ENCODE measurements around the gene ATAD1.
"Not testable (repeated sequence)": the region's sequence is repeated elsewhere in the genome, so short reads cannot be mapped to it uniquely, and the experiment has no call there.

The ATAD1 gene

DNA sequence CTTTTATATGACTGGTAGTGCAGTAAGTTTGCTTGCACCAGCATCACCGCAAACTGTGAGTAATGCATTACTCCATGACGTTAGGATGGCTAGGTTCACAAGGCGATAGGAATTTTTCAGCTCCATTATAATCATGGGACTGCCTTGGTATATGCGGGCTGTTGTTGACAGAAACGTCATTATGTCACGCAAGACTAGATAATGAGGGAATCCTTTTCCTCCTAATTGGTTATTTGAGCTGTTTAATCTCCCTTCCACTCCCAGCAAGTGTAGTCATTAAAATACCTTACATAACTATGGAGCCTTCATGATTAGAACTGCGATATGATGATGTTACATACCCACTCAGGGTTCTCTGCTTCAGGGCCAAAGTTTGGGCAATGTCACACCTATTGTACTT, 28.0 kb upstream of the ATAD1 start:
- no peak for DNase-seq (ENCODE audit: low spot score)

DNA sequence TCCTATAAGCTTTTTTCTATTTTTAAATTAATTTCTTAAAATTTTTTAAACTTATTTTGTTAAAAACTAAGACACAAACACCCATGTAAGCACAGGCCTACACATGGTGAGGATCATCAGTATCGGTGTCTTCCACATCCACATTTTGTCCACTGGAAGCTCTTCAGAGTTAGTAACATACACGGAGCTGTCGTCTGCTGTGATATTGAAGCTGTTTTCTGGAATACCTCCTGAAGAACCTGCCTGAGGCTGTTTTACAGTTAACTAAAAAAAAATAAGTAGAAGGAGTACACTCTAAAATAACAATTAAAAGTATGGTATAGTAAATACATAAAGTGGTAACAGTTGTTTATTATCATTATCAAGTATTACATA, 27.6 kb upstream of the ATAD1 start:
- no peak for DNase-seq (ENCODE audit: low spot score)

DNA sequence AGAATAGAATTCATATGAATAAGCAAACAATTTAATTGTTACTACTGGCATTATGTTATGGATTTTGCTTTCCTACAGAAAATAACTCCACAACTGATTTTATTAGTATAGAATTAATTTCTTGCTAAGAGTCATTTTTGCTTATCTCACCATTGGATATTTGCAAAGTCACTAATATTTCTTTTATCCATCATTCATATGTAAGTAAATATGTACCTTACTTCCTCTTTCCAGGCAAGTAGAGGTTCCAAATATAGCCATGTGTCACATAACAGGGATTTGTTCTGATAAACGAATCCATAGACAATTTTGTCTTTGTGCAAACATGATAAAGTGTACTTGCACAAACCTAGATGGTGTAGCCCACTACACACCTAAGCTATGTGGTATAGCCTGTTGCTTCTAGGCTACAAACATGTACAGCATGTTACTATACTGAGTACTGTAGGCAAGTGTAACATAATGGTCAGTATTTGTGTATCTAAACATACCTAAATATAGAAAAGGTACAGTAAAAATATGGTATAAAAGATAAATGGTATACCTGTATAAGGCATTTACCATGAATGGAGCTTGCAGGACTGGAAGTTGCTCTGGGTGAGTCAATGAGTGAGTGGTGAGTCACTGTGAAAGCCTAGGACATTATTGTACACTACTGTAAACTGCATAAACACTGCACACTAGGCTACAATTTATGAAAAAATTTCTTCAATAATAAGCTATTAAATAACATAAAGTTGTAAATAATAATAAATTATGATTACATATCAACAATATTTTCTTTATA, 27.0 kb upstream of the ATAD1 start:
- peak; percentile 25 for DNase-seq (ENCODE audit: low spot score)

DNA sequence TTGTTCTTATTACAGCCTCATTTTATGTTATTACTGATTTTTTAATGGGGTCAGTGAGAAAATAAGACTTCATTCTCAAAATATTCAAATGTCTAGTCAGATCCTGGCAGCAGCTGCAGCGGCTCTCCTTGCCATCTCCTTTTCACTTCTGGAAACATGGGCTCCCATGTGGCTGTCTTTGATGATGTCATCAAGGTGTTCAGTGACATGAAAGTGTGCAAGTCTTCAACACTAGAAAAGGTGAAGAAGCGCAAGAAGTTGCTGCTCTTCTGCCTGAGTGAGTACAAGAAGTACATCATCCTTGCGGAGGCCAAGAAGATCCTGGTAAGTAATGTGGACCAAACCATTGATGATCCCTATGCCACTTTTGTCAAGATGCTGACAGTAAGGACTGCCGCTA, 25.7 kb upstream of the ATAD1 start:
- no peak for DNase-seq (ENCODE audit: low spot score)

DNA sequence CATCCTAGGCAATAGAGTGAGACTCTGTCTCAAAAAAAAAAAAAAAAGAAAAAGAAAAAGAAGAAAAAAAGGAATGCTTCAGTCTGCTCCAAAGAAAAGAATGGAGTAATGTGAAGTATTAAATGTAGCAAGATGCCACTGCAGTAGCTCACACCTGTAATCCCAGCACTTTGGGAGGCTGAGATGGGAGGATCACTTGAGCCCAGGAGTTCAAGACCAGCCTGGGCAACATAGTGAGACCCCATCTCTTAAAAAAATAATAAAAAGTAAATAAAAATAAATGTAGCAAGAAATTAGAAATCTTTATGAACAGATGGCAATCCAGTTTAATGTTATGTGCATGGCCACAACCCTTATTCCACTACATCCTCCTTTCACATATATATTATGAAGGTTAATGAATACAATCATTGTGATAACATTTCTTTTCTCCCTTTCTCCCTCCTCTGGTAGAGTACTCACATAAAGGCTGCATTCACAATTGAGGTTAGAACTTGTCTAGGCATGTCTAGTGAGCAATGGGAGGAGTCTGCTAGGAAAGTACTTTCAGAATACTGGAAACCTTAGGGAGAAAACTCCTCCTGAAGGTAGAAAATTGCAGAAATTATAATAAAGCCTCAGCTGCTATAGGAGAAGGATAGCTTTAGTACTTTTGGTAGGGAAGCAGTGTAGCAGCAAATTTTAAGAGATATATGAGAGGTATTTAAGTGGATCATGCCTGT, 24.9 kb upstream of the ATAD1 start:
- DNase-seq (ENCODE audit: low spot score) = no peak

DNA sequence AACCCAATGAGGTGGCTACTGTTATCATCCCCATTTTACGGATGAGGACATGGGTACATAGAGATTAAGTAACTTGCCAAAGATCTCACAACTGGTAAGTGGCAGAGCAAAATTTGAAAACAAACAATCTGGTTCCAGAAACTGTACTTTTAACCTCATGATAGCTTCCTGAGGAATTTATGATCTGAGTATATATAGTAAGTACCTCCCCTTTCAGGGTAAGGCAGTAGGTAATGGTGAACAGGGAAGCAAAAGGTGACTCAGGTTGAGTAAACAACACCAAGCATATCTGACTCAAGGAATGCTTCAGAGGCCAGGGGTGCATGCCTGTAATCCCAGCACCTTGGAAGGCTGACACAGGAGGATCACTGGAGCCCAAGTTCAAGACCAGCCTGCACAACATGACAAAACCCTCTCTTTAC, 24.2 kb upstream of the ATAD1 start:
- DNase-seq (ENCODE audit: low spot score) = no peak

DNA sequence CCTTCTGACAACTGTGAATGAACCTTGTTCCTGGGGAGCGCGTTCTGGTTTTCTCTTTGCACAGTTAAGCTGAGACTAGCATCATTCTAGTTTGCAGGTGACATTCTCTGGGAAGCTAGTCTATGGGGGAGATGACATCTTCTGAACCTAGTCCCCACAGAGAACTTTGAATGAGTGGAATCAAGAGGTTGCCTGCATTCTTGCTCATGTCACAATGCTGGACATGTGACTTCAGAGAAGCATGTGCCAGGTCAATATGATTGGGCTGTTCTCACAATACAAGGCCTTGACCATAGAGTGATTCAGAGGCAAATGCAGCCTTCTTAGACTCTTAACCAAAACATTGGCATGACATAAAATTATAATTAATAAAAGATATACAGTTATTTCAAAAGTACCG, 23.2 kb upstream of the ATAD1 start:
- DNase-seq (ENCODE audit: low spot score) = no peak

DNA sequence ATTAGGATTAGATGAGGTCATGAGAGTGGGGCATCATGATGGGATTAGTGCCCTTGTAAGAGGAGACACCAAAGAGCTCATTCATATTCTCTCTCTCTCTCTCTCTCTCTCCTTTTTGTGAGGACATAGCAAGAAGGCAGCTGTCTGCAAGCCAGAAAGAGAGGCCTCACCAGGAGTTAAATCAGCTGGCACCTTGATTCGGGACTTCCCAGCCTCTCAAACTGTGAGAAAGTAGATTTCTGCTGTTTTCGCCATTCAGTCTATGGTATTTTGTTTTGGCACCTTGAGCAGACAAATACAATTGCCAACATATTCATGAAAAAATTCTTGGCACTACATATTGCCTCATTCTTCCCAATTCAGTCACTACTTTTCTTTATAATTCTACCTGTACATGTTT, 20.6 kb upstream of the ATAD1 start:
- DNase-seq (ENCODE audit: low spot score) = no peak

DNA sequence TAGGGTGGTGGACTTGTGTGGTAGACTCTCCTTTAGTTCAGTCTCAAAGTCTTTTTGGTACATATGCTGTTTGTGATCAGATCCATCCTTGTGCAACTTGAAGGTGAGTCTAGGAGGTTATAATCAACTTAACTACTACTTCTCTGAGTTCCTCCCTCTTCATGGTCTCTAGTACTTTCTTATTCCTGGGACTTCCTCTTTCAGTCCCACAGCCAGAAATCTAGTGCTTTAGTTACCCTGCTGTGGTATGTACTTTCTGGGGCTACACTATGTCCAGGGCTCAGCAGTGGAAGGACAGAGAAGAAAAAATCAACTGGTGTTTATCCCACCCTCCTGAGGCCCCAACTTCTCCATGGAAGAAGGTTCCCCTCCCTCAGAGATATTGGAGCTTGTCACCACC, 19.4 kb upstream of the ATAD1 start:
- DNase-seq (ENCODE audit: low spot score) = no peak

DNA sequence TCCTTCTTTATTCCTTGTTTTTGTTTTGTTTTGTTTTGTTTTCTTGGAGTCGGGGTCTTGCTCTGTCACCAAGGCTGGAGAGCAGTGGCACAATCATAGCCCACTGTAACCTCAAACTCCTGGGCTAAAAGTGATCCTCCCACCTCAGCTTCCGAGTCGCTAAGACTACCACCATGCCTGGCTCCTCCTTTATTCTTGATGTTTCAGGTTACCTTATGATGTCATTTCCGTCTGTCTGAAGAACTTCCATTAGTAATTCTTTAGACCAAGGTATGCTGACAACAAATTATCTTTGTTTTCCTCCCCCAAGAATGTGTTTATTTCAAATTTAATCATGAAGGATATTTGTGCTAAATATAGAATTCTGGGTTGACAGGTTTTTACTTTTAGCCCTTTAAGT, 18.1 kb upstream of the ATAD1 start:
- no peak for DNase-seq (ENCODE audit: low spot score)

DNA sequence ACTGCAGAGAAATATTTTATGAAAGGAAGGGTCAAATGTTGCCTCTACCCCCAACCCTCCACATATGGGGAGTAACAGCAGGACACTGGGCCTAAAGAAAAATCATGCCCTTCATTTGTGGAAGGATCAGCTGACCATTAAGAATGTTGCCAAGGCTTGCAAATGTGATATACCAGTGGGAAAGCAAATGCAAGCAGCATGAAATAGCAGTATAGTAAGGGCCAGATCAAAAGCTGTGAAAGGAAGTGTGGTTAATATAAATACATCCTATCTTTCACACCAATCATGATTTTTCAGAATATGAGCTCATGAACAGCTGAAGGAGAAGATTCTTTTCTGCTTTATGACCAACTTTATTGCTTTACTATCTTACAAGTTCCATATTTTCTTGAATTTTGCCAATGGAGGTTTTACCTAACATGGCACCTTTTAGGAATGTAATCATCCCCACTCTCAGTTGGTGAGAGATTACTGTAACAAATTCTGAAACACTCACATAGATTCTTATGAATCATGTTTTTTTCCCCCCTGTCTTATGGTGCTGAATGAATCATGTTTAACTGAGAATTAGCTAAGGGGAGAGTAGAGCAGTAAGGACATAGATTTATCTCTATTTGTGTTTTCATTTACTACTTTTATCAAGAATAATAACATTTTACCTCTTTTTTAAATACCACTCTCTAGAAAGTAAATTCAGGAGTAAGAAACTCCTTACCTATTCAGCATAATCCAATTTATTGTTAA, 12.1 kb upstream of the ATAD1 start:
- peak; percentile 47 for DNase-seq (ENCODE audit: low spot score)

DNA sequence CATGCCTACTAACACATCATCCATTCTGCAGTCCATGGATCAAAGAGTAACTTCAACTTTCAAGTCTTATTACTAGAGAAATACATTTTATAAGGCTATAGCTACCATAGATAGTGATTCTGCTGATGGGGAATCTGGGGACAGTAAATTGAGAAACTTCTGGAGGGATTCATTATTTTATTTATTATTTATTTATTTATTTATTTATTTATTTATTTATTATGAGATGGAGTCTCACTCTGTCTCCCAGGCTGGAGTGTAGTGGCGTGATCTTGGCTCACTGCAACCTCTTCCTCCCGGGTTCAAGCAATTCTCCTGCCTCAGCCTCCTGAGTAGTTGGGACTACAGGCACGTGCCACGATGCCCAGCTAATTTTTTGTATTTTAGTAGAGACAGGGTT, 11.0 kb upstream of the ATAD1 start:
- DNase-seq (ENCODE audit: low spot score) = not testable (repeated sequence)

DNA sequence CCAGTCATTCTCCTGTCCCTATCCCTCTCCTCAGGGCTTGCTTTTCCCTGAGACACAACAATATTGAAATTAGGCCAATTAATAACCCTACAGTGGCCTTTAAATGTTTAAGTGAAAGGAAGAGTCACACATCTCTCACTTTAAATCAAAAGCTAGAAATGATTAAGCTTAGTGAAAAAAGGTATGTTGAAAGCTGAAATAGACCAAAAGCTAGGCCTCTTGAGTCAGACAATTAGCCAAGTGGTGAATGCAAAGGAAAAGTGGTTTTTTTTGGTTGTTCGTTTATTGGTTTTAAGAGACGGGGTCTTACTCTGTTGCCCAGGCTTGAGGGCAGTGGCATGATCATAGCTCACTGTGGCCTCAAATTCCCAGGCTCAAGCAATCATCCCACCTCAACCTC, 9.7 kb upstream of the ATAD1 start:
- DNase-seq (ENCODE audit: low spot score) = no peak

DNA sequence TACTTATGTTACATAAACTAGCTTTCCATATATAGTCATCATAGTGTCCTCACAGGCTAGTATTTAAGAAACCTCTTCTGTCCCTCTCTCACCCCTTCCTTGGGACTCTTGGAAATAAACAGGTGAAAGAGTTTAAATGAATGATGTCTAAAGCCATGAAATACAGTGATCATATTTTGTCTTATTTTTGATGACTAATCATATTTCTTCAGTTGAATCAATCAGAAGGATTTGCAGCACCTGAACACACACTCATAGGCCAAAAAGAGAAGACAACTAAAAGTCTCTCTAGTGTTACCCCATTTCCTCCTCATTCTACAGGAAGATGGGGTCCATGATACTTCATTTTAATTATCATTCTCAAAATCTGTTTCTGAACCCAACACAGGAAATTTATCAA, 8.6 kb upstream of the ATAD1 start:
- no peak for DNase-seq (ENCODE audit: low spot score)

DNA sequence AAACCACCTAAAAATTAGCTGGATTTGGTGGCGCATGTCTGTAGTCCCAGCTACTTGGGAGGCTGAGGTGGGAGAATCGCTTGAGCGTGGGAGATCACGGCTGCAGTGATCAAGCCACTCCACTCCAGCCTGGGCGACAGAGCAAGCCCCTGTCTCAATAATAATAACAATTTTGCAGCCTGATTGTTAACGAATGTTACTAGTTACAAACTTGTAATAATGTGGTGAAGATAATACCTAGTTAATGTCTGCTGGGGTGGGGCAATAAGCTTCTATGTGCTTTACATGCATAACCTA, 1.2 kb upstream of the ATAD1 start:
- no peak for DNase-seq (ENCODE audit: low spot score)

DNA sequence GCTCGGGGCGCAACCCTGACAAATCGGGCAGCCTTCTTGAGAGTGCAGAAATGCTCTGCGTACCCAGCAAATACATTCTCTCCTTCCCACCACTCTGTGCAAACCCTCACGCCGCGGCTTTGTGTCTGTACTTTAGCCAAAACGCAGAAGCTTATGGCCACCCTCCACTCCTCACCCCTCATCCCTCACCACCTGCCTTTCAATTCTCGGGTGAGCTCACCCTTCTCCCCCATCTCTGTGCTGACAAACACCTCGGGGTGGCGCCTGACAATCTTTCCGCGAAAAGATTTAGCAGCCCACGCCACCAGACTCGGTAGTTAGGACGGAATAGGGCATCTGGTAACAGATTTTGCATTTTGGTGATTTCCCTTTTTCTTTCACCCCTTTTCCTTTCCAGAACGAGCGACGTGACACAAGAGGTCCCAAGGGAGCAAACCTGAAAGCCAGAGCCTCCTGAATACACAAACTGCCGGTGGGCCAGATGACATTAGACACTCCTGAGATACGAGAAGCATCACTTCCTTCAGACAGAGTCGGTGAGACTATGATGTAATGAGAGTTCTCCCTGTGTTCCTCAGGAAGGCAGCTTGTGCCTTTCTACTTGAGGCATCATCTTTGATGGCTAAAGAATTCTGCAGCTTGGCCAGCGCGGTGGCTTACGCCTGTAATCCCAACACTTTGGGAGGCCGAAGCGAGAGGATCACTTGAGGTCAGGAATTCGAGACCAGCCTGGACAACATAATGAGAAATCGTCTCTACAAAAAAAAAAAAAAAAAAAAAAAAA, 671 bp upstream of the ATAD1 start:
- peak; percentile 49 for DNase-seq (ENCODE audit: low spot score)

DNA sequence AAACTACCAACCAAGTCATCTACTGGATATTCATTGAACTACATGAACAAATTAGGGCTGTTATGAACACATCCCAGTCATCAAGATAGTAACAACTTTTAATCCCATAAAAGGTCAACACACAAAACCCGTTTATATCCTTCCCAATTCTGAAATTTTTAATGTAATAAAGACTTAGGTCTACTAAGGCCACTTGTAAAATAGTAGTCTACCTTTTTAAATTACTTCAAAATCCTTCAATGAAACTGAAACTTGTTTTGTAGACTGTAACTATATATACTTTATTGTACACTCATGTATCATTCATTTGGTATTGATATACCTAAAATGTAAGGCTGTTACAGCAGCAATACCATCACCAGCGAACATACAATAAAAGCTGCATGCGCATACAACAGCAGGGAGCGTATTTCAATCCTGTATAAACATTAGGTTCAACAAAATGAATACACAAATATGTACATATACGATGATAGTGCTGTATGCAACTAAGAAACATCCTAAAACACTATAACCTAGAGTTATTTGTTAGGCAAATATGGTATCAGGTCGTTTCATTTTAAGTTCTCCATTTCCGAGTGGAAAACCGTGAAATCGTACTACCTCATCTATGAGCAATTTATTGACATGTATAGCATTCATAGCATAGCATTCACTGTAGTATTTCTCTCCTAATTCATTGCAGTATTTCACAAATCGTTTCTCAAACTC, 973 bp downstream of the ATAD1 start:
- peak; percentile 16 for DNase-seq (ENCODE audit: low spot score)

DNA sequence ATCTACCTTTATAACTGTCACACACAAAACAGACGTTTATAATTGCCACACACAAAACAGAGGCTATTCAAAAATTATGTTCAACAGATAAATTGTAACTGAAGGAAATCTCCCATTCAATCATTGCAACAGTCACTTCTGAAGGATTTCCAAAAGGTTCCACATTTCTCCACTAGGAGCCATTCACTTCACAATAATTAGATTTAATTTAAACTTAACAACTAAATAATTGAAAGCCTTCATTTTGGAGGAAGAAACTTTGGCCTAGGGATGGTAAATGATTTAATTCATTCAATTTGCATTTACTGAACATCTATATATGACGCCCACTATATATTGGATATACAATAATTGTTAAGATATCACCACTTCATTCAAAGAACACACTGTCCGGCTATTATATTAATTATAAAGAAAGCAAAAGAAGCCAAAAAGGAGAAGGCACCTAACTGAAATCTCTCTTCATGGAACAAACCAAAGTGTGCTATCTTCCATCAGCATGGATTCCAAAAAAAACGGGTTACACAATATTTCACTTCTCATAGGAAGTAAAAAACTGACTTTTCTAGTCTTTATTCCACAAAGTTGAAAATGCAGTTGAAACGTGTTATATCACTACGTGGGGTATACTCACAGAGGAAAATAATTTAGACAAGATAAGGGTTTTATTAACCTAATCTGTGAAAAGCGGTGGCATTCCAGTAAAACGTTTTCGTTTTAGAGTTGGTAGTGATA, 1.7 kb downstream of the ATAD1 start:
- DNase-seq (ENCODE audit: low spot score) = no peak

DNA sequence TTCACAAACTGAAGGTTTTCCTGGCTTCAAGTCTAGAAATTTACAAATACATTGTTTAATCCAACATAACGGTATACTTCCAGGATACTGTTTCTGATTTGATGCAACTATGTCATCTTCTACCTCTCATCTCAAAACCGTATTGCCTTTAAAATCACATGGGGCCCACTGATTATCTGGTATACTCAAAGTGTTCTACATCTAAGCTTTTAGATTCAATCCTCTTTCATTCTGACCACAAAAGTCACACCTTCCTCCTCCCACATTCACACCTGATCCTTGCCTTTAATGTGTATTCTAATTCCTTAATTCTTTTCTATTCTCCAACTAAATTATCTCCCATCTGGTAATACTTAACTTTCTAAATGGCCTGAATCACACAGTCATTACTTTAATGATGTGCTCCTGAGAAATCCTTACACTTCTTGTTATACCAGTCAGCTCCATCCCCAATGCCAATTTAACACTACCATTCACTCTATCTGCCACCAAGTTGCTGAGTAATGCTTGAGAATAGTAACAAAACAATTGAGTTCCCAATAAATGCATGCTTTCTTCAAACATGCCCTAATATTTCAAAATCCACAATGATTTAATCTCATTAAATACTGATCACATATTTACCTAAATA, 13.0 kb downstream of the ATAD1 start:
- DNase-seq (ENCODE audit: low spot score) = no peak

DNA sequence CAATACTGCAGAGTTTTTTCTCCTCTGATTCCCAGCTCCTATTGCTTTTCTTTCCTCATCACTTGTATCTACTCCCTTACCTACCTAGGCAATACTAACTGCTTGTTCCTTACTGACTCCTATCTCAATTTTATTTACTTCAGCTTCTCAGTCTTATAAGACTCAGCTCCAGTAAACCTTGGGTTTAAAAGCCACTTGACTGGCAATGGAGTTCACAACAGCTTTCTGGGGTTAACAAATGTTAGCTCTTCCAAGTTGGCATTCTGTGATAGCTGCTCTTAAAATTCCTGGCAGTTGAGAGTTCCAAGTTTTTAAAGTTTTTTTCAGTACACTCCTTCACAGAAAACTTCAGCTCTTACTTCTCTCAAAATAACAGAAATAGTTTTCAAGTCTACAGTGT, 14.2 kb downstream of the ATAD1 start:
- DNase-seq (ENCODE audit: low spot score) = no peak

DNA sequence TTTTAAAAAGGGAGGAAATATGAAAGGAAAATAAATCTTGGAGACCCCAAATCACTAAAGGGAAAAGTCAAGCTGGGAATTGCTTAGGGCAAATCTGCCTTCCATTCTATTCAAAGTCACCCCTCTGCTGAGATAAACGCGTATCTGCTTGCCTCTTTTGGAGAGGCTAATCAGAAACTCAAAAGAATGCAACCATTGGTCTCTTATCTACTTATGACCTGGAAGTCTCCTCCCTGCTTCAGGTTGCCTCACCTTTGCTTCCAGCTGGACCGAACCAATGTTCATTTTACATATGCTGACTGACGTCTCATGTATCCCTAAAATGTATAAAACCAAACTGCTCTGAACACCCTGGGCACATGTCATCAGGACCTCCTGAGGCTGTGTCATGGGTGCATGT, 14.7 kb downstream of the ATAD1 start:
- DNase-seq (ENCODE audit: low spot score) = no peak
